ENCODE data around the gene WDTC1.

- TF ChIP-seq CTCF (IDR thresholded peaks at IDR 0.05), result no peak
- no peak for TF ChIP-seq EZH2 (IDR thresholded peaks at IDR 0.05; ENCODE audit: borderline replicate concordance, insufficient read depth, low read depth, low read length, poor library complexity, severe bottlenecking)
These were observed 14.3 kb upstream of the WDTC1 start for GRCh38 chr1:27220096-27220495.

Data from B cell (primary cell).